ENCODE results near the gene ZDBF2.

- no peak for TF ChIP-seq EP300 (IDR thresholded peaks at IDR 0.05)
- TF ChIP-seq, protein P1, sequence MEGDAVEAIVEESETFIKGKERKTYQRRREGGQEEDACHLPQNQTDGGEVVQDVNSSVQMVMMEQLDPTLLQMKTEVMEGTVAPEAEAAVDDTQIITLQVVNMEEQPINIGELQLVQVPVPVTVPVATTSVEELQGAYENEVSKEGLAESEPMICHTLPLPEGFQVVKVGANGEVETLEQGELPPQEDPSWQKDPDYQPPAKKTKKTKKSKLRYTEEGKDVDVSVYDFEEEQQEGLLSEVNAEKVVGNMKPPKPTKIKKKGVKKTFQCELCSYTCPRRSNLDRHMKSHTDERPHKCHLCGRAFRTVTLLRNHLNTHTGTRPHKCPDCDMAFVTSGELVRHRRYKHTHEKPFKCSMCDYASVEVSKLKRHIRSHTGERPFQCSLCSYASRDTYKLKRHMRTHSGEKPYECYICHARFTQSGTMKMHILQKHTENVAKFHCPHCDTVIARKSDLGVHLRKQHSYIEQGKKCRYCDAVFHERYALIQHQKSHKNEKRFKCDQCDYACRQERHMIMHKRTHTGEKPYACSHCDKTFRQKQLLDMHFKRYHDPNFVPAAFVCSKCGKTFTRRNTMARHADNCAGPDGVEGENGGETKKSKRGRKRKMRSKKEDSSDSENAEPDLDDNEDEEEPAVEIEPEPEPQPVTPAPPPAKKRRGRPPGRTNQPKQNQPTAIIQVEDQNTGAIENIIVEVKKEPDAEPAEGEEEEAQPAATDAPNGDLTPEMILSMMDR (IDR thresholded peaks at IDR 0.05), result no peak
- TF ChIP-seq POLR2AphosphoS5 (IDR thresholded peaks at IDR 0.05), result no peak
- TF ChIP-seq POLR2A (IDR thresholded peaks at IDR 0.05), result no peak
These were observed 87.1 kb downstream of the ZDBF2 start for GRCh38 chr2:206361407-206362045.

All from suprapubic skin (tissue), 4 donors.